ENCODE measurements around the gene MGAM2. TPM values are rescaled to one million over a fixed set of nuclear protein-coding genes. Genes with fewer than 3 reads are reported as not detected.
"Not testable (repeated sequence)": the region's sequence is repeated elsewhere in the genome, so short reads cannot be mapped to it uniquely, and the experiment has no call there.

MGAM2 gene
- total and polyA plus RNA-seq, 2 experiments from 2014 or later = 0.07 TPM; not detected in 1

- TF ChIP-seq CTCF (conservative IDR thresholded peaks at IDR 0.05; ENCODE audit: low read depth in 2 of 2) (no peak), NANOG (IDR thresholded peaks at IDR 0.05; ENCODE audit: borderline replicate concordance) (no peak), ZNF114 (CRISPR knock-in tag; IDR thresholded peaks at IDR 0.05) (no peak)
These were observed 13.5 kb upstream of the MGAM2 start (continued) for GRCh38 chr7:142098004-142098403.

GRCh38 chr7:142099347-142099746 is 12.2 kb upstream of the MGAM2 start:
- H3K27me3 ChIP-seq (ENCODE audit: insufficient read depth); DNase-seq (ENCODE audit: low spot score); H3K27ac Mint-ChIP-seq; H3K4me1 Mint-ChIP-seq; H3K4me2 ChIP-seq; H3K4me3 ChIP-seq; H3F3A ChIP-seq (replicated peaks; ENCODE audit: low read depth); H3K27ac ChIP-seq (ENCODE audit: low read depth); H2AFZ ChIP-seq; H3K79me2 ChIP-seq (replicated peaks; ENCODE audit: insufficient read depth); H3K36me3 ChIP-seq (ENCODE audit: insufficient read depth); H3K4me1 ChIP-seq (ENCODE audit: insufficient read depth); H3K9me3 Mint-ChIP-seq; H3K27me3 Mint-ChIP-seq (ENCODE audit: insufficient read depth, low read depth, poor library complexity); H3K4me3 Mint-ChIP-seq; H4K20me1 ChIP-seq (replicated peaks; ENCODE audit: insufficient read depth); H3K9me2 ChIP-seq (ENCODE audit: insufficient read depth); ATAC-seq; H3K36me3 Mint-ChIP-seq (ENCODE audit: low read depth): not testable (repeated sequence)

GRCh38 chr7:142100634-142101033 is 10.9 kb upstream of the MGAM2 start:
- no peak for DNase-seq (ENCODE audit: low spot score)
- H3F3A ChIP-seq (replicated peaks; ENCODE audit: low read depth) = no peaks in the 10 kb centered on the region
- ATAC-seq = no peak
- no peak overlapping the region for H3K27ac Mint-ChIP-seq
- H3K9me3 Mint-ChIP-seq = no peaks in the 10 kb centered on the region
- H3K4me3 ChIP-seq = no peak overlapping the region
- H3K4me1 ChIP-seq (ENCODE audit: insufficient read depth) = no peaks in the 10 kb centered on the region
- no peak overlapping the region; the same call in 1 of the 2 replicates for H2AFZ ChIP-seq
- H3K9me2 ChIP-seq (ENCODE audit: insufficient read depth) = no peaks in the 10 kb centered on the region
- no peaks in the 10 kb centered on the region for H4K20me1 ChIP-seq (replicated peaks; ENCODE audit: insufficient read depth)
- no peaks in the 10 kb centered on the region for H3K27me3 Mint-ChIP-seq (ENCODE audit: insufficient read depth, low read depth, poor library complexity)
- H3K36me3 ChIP-seq (ENCODE audit: insufficient read depth) = no peaks in the 10 kb centered on the region
- H3K27ac ChIP-seq (ENCODE audit: low read depth) = no peak overlapping the region
- H3K27me3 ChIP-seq (ENCODE audit: insufficient read depth) = no peaks in the 10 kb centered on the region
- H3K36me3 Mint-ChIP-seq (ENCODE audit: low read depth) = no peaks in the 10 kb centered on the region
- no peaks in the 10 kb centered on the region for H3K4me1 Mint-ChIP-seq
- no peaks in the 10 kb centered on the region for H3K79me2 ChIP-seq (replicated peaks; ENCODE audit: insufficient read depth)
- H3K4me2 ChIP-seq = no peak overlapping the region
- no peak overlapping the region for H3K4me3 Mint-ChIP-seq
- TF ChIP-seq NANOG (IDR thresholded peaks at IDR 0.05; ENCODE audit: borderline replicate concordance) (no peak), ETS1 (IDR thresholded peaks at IDR 0.05) (no peak), ZNF114 (CRISPR knock-in tag; IDR thresholded peaks at IDR 0.05) (no peak), STAT1 (IDR thresholded peaks at IDR 0.05; ENCODE audit: unreplicated experiment) (no peak), REST (IDR thresholded peaks at IDR 0.05; ENCODE audit: unreplicated experiment) (no peak), EZH2phosphoT487 (IDR thresholded peaks at IDR 0.05; ENCODE audit: unreplicated experiment) (no peak), CREB1 (CRISPR knock-in tag; IDR thresholded peaks at IDR 0.05; ENCODE audit: low read depth) (no peak), JUNB (IDR thresholded peaks at IDR 0.05; ENCODE audit: unreplicated experiment) (no peak), POLR2AphosphoS5 (IDR thresholded peaks at IDR 0.05; ENCODE audit: low read depth) (no peak)
